ENCODE data around the gene CAMK1D. TPM values are rescaled to one million over a fixed set of nuclear protein-coding genes. Genes with fewer than 3 reads are reported as not detected.

The CAMK1D gene
- total RNA-seq, 4 donors from 2014 or later: 29.7 to 36.7 (median 33.3) TPM

DNA sequence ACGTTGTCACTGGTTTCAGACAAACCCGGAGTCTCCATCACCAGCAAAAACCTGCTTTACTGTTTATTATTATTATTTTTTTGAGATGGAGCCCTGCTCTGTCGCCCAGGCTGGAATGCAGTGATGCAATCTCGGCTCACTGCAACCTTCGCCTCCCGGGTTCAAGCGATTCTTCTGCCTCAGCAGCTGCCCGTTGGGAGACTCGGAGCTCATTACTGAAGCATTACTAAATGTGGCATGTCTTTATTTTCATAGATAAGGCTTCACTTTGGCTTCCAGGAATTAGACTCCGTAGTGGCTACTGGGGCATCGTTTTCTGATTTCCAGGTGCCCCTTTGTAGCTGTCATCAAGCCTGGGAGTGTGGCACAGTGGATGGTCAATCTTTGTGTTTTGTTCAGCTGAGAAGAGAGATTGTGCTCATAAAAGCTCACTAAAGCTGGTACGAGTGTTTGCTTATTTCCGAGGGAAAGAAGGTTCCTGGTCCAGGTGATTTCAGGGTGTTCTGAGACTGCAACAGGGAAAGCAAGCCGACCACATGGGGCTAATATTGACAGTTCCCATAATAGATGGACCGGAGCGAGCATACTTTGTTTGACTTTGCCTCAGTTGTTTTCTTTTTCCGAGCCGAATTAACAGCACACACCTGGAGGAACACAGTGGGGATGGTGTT, 163.1 kb downstream of the CAMK1D start:
- TF ChIP-seq POLR2A (IDR thresholded peaks at IDR 0.05): no peak
- TF ChIP-seq, protein P1, sequence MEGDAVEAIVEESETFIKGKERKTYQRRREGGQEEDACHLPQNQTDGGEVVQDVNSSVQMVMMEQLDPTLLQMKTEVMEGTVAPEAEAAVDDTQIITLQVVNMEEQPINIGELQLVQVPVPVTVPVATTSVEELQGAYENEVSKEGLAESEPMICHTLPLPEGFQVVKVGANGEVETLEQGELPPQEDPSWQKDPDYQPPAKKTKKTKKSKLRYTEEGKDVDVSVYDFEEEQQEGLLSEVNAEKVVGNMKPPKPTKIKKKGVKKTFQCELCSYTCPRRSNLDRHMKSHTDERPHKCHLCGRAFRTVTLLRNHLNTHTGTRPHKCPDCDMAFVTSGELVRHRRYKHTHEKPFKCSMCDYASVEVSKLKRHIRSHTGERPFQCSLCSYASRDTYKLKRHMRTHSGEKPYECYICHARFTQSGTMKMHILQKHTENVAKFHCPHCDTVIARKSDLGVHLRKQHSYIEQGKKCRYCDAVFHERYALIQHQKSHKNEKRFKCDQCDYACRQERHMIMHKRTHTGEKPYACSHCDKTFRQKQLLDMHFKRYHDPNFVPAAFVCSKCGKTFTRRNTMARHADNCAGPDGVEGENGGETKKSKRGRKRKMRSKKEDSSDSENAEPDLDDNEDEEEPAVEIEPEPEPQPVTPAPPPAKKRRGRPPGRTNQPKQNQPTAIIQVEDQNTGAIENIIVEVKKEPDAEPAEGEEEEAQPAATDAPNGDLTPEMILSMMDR (IDR thresholded peaks at IDR 0.05): no peak
- intact Hi-C loops (cut with DNase I; ENCODE audit: low total_unique reads): no loop called here
- no peak overlapping the region for H3K4me3 ChIP-seq (ENCODE audit: low read depth, poor library complexity, severe bottlenecking)
- peak in 1 of 2 donors; percentile 43 for DNase-seq (ENCODE audit: low spot score in 2 of 2)
- 94 to 95% methylated on average over 18 of the region's 18 CpGs for WGBS, 2 donors

DNA sequence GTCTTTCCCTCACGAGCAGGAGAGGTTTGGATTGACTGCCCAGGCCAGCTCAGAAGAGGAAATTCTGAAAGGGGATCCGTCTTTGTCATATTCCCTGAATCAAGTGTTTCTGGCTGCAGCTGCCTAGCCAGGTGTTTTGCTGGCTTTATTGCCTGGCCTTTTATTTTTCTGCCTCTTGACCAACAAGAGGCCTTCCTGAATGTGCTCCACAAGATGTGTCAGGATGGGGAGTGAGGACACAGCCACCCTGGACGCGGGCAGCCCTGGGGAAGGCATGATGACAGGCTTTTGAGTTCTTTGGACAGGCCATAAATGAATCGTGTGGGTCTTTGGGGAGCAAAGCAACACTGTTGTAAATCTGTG, 163.6 kb downstream of the CAMK1D start:
- TF ChIP-seq, protein P1 (IDR thresholded peaks at IDR 0.05): no peak
- no peak for TF ChIP-seq POLR2A (IDR thresholded peaks at IDR 0.05)
- no peak for DNase-seq (ENCODE audit: low spot score in 2 of 2)
- no peak overlapping the region for H3K4me3 ChIP-seq (ENCODE audit: low read depth, poor library complexity, severe bottlenecking)
- intact Hi-C loops (cut with DNase I; ENCODE audit: low total_unique reads): no loop called here
- 92% methylated on average over 5 of the region's 5 CpGs for WGBS, 2 donors

DNA sequence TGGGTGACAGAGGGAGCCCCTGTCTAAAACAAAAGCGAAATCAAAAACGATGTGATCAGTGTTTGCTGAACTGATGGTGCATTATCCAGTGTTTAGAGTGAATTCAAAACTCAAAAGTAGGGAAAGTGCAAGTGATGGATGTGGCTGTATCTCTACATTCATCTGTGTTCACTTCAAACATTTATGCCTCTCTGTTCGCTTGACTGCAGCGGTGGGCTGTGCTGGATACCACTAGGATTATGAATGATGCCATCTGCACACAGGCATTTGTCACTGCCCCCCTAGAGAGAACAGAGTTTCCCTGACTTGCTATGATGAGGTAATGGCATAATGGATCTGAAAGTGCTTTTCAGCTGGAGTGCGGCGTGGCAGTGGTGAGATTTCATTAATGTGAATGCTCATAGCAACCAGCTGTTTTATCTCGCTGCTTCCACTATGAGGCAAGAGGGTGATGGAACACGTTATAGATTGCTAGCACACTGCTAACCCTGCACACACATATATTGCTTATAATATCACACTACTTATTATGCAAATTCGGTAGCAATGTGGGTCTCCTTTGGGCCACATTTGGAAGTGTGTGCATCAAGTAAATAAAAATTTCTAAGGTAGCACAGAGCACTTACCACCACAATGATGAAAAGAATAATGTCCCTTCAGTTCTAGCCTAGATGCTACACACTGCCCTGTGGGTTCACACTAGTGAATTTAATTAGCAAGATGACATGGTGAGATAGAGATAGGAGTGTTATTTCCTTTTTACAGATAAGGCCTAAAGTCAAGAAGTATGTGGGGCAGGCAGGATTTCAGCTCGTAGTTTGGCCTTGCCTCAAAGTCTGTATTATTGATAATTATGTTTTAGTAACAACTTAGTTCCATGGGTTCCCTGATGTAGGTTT, 164.7 kb downstream of the CAMK1D start:
- DNase-seq (ENCODE audit: low spot score in 2 of 2): no peak
- H3K4me3 ChIP-seq (ENCODE audit: low read depth, poor library complexity, severe bottlenecking): no peak overlapping the region
- WGBS, 2 donors: 75 to 76% methylated on average over 10 of the region's 10 CpGs
- no peak for TF ChIP-seq POLR2A (IDR thresholded peaks at IDR 0.05)
- TF ChIP-seq, protein P1 (IDR thresholded peaks at IDR 0.05): no peak
- intact Hi-C loops (cut with DNase I; ENCODE audit: low total_unique reads): no loop called here

DNA sequence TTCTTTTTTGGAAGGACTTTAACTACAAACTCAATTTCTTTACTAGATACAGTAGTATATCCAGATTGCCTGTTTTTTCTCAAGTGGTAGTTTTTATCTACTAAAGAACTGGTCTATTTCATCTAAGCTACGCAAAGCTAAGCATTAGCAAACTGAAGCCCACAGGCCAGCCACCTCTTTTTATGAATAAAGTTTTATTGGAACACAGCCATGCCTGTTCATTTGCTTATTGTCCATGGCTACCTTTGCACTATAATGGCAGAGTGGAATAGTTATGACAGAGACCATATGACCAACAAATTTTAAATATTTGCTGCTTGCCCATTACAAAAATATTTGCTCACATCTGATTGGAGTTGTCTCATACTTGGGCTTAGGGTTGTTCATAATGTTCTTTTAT, 168.7 kb downstream of the CAMK1D start:
- 90 to 95% methylated on average over 1 of the region's 1 CpG for WGBS, 2 donors
- intact Hi-C loops (cut with DNase I; ENCODE audit: low total_unique reads): no loop called here
- DNase-seq (ENCODE audit: low spot score in 2 of 2): no peak
- TF ChIP-seq POLR2A (IDR thresholded peaks at IDR 0.05): no peak
- TF ChIP-seq, protein P1 (IDR thresholded peaks at IDR 0.05): no peak
- H3K4me3 ChIP-seq (ENCODE audit: low read depth, poor library complexity, severe bottlenecking): no peak overlapping the region

DNA sequence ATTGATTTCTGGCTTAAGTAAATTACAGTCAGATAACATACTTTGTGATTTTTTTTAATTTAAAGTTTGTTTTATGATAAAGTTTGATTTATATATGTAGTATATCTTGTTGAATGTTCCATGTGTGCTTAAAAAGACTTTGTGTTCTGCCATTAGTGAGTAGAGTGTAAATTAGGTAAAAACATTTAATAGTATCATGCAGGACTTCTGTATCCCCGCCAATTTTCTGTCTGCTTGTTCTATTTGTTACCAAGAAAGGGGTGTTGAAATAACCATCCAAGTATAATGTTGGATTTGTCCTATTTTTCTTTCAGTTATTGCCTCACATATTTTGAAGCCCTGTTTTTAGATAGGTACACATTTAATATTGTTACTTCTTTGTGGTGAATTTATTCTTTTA, 172.1 kb downstream of the CAMK1D start:
- no peak for DNase-seq (ENCODE audit: low spot score in 2 of 2)
- intact Hi-C loops (cut with DNase I; ENCODE audit: low total_unique reads): no loop called here
- no peak overlapping the region for H3K4me3 ChIP-seq (ENCODE audit: low read depth, poor library complexity, severe bottlenecking)
- 97 to 100% methylated on average over 1 of the region's 1 CpG for WGBS, 2 donors
- TF ChIP-seq, protein P1 (IDR thresholded peaks at IDR 0.05): no peak
